Adipose tissue (tissue), 3 donors: ENCODE results near the gene SEC22A. TPM values are rescaled to one million over a fixed set of nuclear protein-coding genes. Genes with fewer than 3 reads are reported as not detected.

Experiments used
- H3K27ac ChIP-seq: one replicate; pipeline ENCODE4 v1.5.1; 2013; ENCODE audit warnings: low read depth, low read length
- WGBS, 3 donors: extraction: QIAGEN DNeasy Blood & Tissue Kit; methylation state at CpG; one replicate each; pipeline ENCODE4 v1.1.7; 2013; 5-methylcytosine and 5-hydroxymethylcytosine counted together
- polyA plus RNA-seq, 3 donors: library from polyadenylated mRNA; stranded (reverse); fragments of 200-250 nt; gene quantifications; one replicate each; pipeline ENCODE4 v1.2.3, GENCODE V29; 2013
- donor health status: healthy with polysubstance abuse.
- donor health status: Bipolar disorder and iron deficiency.
- donor health status: healthy.

SEC22A gene
- polyA plus RNA-seq, 3 donors: 5.5 to 8.7 (median 6.1) TPM

- 68 to 88% (median 76%) methylated on average over 2 of the region's 2 CpGs for WGBS, 3 donors
- H3K27ac ChIP-seq: no peak overlapping the region
These were observed 54.5 kb downstream of the SEC22A start for GRCh38 chr3:123256256-123256655.

GRCh38 chr3:123258359-123258758 is 56.6 kb downstream of the SEC22A start:
- no peak overlapping the region for H3K27ac ChIP-seq

GRCh38 chr3:123258811-123259420 is 57.2 kb downstream of the SEC22A start:
- WGBS, 3 donors: 51 to 55% (median 52%) methylated on average over 3 of the region's 3 CpGs
- no peak overlapping the region for H3K27ac ChIP-seq

GRCh38 chr3:123261666-123262065 is 59.9 kb downstream of the SEC22A start:
- 84 to 92% (median 92%) methylated on average over 3 of the region's 3 CpGs for WGBS, 3 donors
- H3K27ac ChIP-seq: no peak overlapping the region

GRCh38 chr3:123262226-123262625 is 60.5 kb downstream of the SEC22A start:
- WGBS, 3 donors: 77 to 94% (median 93%) methylated on average over 2 of the region's 2 CpGs
- no peak overlapping the region for H3K27ac ChIP-seq

GRCh38 chr3:123262868-123263267 is 61.1 kb downstream of the SEC22A start:
- H3K27ac ChIP-seq: no peak overlapping the region
- WGBS, 3 donors: 85 to 99% (median 85%) methylated on average over 5 of the region's 5 CpGs

- no peak overlapping the region for H3K27ac ChIP-seq
- 93 to 95% (median 94%) methylated on average over 2 of the region's 2 CpGs for WGBS, 3 donors
These were observed 62.2 kb downstream of the SEC22A start for GRCh38 chr3:123263941-123264340.

- WGBS, 3 donors: 70 to 87% (median 73%) methylated on average over 2 of the region's 2 CpGs
- no peak overlapping the region for H3K27ac ChIP-seq
These were observed 66.1 kb downstream of the SEC22A start for GRCh38 chr3:123267821-123268220.

GRCh38 chr3:123270818-123271217 is 69.1 kb downstream of the SEC22A start:
- H3K27ac ChIP-seq: no peak overlapping the region
- 77 to 86% (median 80%) methylated on average over 2 of the region's 2 CpGs for WGBS, 3 donors

- no peak overlapping the region for H3K27ac ChIP-seq
- WGBS, 3 donors: 55 to 58% (median 55%) methylated on average over 5 of the region's 5 CpGs
These were observed 69.9 kb downstream of the SEC22A start for GRCh38 chr3:123271466-123272159.

- WGBS, 3 donors: 96 to 100% (median 99%) methylated on average over 2 of the region's 2 CpGs
- no peak overlapping the region for H3K27ac ChIP-seq
These were observed 70.8 kb downstream of the SEC22A start for GRCh38 chr3:123272547-123272946.

GRCh38 chr3:123275691-123276090 is 73.9 kb downstream of the SEC22A start:
- H3K27ac ChIP-seq: no peak overlapping the region
- WGBS, 3 donors: 75 to 82% (median 77%) methylated on average over 3 of the region's 3 CpGs

- no peak overlapping the region for H3K27ac ChIP-seq
- WGBS, 3 donors: 83 to 87% (median 83%) methylated on average over 10 of the region's 10 CpGs
These were observed 74.7 kb downstream of the SEC22A start for GRCh38 chr3:123276346-123277006.

GRCh38 chr3:123277106-123277505 is 75.4 kb downstream of the SEC22A start:
- H3K27ac ChIP-seq: no peak overlapping the region
- WGBS, 3 donors: 86 to 91% (median 87%) methylated on average over 6 of the region's 6 CpGs

GRCh38 chr3:123278446-123278845 is 76.7 kb downstream of the SEC22A start:
- H3K27ac ChIP-seq: no peak overlapping the region
- WGBS, 3 donors: 84 to 89% (median 88%) methylated on average over 5 of the region's 5 CpGs

GRCh38 chr3:123279121-123279520 is 77.4 kb downstream of the SEC22A start:
- H3K27ac ChIP-seq: no peak overlapping the region
- 70 to 85% (median 71%) methylated on average over 7 of the region's 7 CpGs for WGBS, 3 donors

- no peak overlapping the region for H3K27ac ChIP-seq
- WGBS, 3 donors: 86 to 92% (median 86%) methylated on average over 3 of the region's 3 CpGs
These were observed 79.7 kb downstream of the SEC22A start for GRCh38 chr3:123281406-123281805.

- no peak overlapping the region for H3K27ac ChIP-seq
- WGBS, 3 donors: 94 to 97% (median 96%) methylated on average over 2 of the region's 2 CpGs
These were observed 80.2 kb downstream of the SEC22A start for GRCh38 chr3:123281929-123282328.

- 82 to 84% (median 84%) methylated on average over 8 of the region's 8 CpGs for WGBS, 3 donors
- no peak overlapping the region for H3K27ac ChIP-seq
These were observed 80.7 kb downstream of the SEC22A start for GRCh38 chr3:123282461-123282860.

- no peak overlapping the region for H3K27ac ChIP-seq
- 76 to 83% (median 82%) methylated on average over 9 of the region's 9 CpGs for WGBS, 3 donors
These were observed 81.3 kb downstream of the SEC22A start for GRCh38 chr3:123283074-123283473.
